ENCODE results near the gene ACSL3.
"Not testable (repeated sequence)": the region's sequence is repeated elsewhere in the genome, so short reads cannot be mapped to it uniquely, and the experiment has no call there.

Gene ACSL3

DNA sequence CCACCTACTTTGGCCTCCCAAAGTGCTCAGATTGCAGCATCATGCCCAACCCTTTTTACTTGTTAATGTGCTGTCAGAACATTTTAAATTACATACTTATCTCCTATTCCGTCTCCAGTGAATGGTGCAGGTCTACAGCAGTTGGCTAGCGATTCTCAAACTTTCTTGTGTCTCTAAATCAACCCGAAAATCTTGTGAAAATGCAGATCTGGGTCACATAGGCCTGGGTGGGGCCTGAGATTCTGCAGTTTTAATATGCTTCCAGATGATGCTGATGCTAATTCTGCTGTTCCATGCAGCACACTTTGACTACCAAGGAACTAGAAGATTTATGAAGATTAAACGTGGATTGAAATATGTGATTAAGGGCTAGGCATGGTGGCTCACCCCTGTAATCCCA is 14.8 kb upstream of the ACSL3 start:
- Mint-ChIP-seq H3K36me3 (ENCODE audit: low read depth) (no peaks in the 10 kb centered on the region), H3K9me3 (no peaks in the 10 kb centered on the region), H3K27ac (no peak overlapping the region), H3K27me3 (ENCODE audit: low read depth) (no peaks in the 10 kb centered on the region), H3K4me3 (no peak overlapping the region), H3K4me1 (peaks cover 15% of the 10 kb centered on the region)
- no peak for TF ChIP-seq CTCF (IDR thresholded peaks at IDR 0.05; ENCODE audit: unreplicated experiment in 3 of 3)

DNA sequence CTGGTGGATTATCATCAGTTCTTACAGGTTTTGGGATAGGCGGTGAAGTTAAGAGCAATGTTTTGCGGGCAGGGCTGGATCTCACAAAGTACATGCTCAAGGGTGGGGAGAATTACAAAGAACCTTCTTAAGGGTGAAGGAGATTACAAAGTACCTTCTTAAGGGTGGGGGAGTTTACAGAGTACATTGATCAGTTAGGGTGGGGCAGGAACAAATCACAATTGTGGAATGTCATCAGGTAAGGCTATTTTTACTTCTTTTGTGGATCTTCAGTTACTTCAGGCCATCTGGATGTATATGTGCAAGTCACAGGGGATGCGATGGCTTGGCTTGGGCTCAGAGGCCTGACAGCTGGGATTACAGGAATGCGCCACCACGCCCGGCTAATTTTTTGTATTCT is 12.8 kb upstream of the ACSL3 start:
- not testable (repeated sequence) for H3K4me1 Mint-ChIP-seq; H3K4me3 Mint-ChIP-seq; H3K9me3 Mint-ChIP-seq; H3K27me3 Mint-ChIP-seq (ENCODE audit: low read depth); H3K27ac Mint-ChIP-seq; H3K36me3 Mint-ChIP-seq (ENCODE audit: low read depth)

GRCh38 chr2:222848862-222849261 is 12.0 kb upstream of the ACSL3 start:
- Mint-ChIP-seq H3K4me3 (no peak overlapping the region), H3K27me3 (ENCODE audit: low read depth) (no peaks in the 10 kb centered on the region), H3K4me1 (no peaks in the 10 kb centered on the region), H3K36me3 (ENCODE audit: low read depth) (no peaks in the 10 kb centered on the region), H3K27ac (no peak overlapping the region), H3K9me3 (no peaks in the 10 kb centered on the region)
- TF ChIP-seq CTCF (IDR thresholded peaks at IDR 0.05; ENCODE audit: unreplicated experiment in 3 of 3) = no peak

- no peak for TF ChIP-seq CTCF (IDR thresholded peaks at IDR 0.05; ENCODE audit: unreplicated experiment in 3 of 3)
- Mint-ChIP-seq H3K4me1 (no peaks in the 10 kb centered on the region), H3K4me3 (no peak overlapping the region), H3K36me3 (ENCODE audit: low read depth) (no peaks in the 10 kb centered on the region), H3K9me3 (no peaks in the 10 kb centered on the region), H3K27me3 (ENCODE audit: low read depth) (no peaks in the 10 kb centered on the region), H3K27ac (no peak overlapping the region)
Measured at GRCh38 chr2:222851956-222852617, 8.7 kb upstream of the ACSL3 start.

DNA sequence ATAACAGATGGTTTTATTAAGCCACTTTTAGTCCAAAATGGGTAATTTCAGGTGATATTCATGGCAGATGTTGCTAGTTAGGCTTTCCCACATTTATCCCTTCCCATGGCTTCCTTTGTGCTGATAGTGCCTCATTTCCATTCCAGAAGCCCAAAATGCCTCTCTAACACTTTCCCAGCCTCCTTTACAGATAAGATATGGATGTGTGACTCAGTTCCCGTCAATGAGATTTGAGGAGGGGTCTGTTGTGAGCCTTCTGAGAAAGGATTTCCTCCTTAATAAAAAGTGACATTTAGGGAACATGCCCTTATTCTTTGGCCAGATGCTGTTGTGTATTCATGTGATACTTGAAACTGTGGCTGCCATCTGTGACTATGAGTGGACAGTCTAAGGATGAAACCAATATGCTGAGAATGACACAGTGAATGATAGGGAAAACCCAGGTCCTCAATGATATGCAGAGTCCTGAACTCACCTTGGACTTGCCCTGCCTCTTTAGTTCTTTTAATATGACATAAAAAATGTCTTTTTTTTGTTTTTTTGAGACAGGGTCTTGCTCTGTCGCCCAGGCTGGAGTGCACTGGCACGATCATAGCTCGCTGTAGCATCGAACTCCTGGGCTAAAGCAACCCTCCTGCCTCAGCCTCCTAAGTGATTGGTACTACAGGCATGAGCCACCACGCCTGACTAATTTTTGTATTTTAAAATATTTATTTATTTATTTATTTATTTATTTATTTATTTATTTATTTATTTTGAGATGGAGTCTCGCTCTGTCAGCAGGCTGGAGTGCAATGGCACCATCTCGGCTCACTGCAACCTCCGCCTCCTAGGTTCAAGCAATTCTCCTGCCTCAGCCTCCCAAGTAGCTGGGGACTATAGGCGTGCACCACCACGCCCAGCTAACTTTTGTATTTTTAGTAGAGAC is 5.8 kb upstream of the ACSL3 start:
- no peak overlapping the region for H3K4me3 Mint-ChIP-seq
- H3K27ac Mint-ChIP-seq = no peak overlapping the region
- H3K4me1 Mint-ChIP-seq = peaks cover 5% of the 10 kb centered on the region
- TF ChIP-seq CTCF (IDR thresholded peaks at IDR 0.05; ENCODE audit: unreplicated experiment in 3 of 3) = no peak
- H3K9me3 Mint-ChIP-seq = no peaks in the 10 kb centered on the region
- no peaks in the 10 kb centered on the region for H3K36me3 Mint-ChIP-seq (ENCODE audit: low read depth)
- H3K27me3 Mint-ChIP-seq (ENCODE audit: low read depth) = no peaks in the 10 kb centered on the region

- H3K27me3 Mint-ChIP-seq (ENCODE audit: low read depth) = no peaks in the 10 kb centered on the region
- peak overlapping the region; percentile 96 to 97 (median 97) for H3K27ac Mint-ChIP-seq
- H3K4me3 Mint-ChIP-seq = peak overlapping the region; percentile 86 to 89 (median 87)
- TF ChIP-seq CTCF (IDR thresholded peaks at IDR 0.05; ENCODE audit: unreplicated experiment in 3 of 3) = no peak
- H3K4me1 Mint-ChIP-seq = peaks cover 8% of the 10 kb centered on the region
- H3K9me3 Mint-ChIP-seq = no peaks in the 10 kb centered on the region
- H3K36me3 Mint-ChIP-seq (ENCODE audit: low read depth) = no peaks in the 10 kb centered on the region
Measured at GRCh38 chr2:222859786-222860612, 837 bp upstream of the ACSL3 start.

Measured in nephron (organoid).